GM18873 (cell line): Measurements from ENCODE around the gene CHPF.

Source experiments
- ATAC-seq: cut with Tn5 transposase; IDR thresholded peaks from one replicate; pipeline ENCODE4 v1.9.1; 2021; ENCODE audit warnings: mild to moderate bottlenecking, moderate library complexity, moderate number of reproducible peaks; ENCODE audit not compliant: unreplicated experiment, low FRiP score

Gene CHPF

GRCh38 chr2:219516888-219517287, 26.7 kb downstream of the CHPF start:
- ATAC-seq = no peak

GRCh38 chr2:219515874-219516629, 27.6 kb downstream of the CHPF start:
- ATAC-seq = no peak

- ATAC-seq = no peak
These were observed 28.8 kb downstream of the CHPF start for GRCh38 chr2:219514836-219515235.

GRCh38 chr2:219514196-219514761, 29.3 kb downstream of the CHPF start, which contains the start of gene ASIC4:
Gene ASIC4 (plus strand): TSS chr2:219514482. CDS start chr2:219514725, 243 bp downstream.
- no peak for ATAC-seq

DNA sequence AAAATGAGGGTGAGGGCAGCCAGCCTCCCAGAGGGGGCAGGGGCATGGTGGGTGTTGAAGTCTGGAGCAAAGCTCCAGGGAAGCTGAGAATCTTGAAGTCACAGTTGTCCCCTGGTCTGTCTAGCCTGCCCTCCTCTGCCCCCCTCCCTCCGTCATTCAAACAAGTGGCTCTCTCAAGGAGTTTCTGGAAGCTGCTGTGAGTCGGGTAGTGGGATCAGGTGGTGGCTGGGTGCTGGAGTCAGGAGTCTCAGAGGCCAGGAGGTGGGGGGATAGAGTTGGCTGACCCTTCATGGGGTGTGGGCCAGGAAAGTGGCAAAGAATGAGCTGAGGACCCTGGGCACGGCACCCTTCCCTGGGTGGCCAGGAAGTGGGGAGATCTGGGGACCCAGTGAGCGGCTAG, 29.8 kb downstream of the CHPF start:
- ATAC-seq = no peak

DNA sequence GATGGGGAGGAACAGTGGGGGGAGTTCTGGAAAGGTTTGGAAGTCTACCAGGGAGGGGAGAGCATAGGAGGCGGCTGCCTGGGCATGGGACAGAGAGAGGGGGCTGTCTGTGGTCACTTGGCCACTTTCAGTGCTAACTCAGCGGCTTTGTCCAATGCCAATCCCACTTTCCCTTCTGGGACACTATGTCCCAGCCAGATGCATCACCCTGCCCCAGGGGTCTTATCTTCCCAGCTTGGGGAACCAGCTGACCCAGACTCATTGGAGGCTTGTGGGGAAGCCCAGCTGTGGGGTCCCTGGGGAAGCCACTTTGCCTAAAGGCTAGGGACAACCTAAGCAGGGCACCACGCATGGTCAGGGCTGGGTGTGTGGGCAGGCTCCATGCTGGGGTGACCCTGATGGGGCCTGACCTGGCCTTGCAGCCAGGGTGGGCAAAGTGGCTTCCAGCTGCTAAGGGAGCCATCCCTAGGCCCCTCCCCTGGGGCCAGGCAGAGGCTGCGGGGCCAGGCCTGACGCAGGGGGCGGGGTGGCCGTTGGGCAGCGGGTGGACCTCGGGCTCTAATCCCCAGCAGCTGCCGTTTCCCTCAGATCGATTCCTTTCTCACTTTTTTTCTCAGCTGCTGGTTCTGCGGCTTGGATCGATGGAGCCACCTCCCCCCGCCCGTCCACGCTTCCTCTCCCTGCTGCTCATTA, 30.9 kb downstream of the CHPF start:
- ATAC-seq = no peak

- no peak for ATAC-seq
These were observed 31.9 kb downstream of the CHPF start for GRCh38 chr2:219511547-219512325.

DNA sequence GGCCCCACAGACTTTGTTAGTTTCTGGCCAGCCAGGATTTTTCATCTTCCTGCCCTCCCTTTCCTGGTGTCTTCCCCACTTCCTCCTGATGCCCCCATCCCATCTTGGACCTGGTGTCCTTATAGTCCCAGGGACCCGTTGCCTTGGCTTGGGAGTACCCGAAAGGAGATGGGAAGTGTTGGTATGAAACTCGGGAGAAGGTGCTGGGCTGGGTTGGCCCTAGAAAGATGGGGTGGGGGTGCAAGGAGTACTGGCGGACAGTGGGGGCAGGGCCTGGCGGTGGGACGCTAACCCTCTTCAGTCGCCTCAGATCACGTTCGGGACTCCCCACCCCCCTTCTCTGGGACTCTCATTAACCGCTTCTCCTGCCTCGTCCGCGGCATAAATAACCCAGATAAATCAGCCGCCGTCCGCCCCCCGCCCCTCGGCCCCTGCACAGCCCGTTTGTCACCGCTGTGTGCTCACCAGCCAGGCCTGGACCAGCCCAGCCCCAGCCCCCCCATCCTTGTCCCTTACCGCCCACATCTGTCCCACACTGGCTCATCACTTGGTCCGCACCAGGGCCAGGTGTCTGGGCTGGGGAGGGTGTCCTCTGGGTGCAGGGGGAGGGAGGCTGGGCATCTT, 33.0 kb downstream of the CHPF start:
- no peak for ATAC-seq

DNA sequence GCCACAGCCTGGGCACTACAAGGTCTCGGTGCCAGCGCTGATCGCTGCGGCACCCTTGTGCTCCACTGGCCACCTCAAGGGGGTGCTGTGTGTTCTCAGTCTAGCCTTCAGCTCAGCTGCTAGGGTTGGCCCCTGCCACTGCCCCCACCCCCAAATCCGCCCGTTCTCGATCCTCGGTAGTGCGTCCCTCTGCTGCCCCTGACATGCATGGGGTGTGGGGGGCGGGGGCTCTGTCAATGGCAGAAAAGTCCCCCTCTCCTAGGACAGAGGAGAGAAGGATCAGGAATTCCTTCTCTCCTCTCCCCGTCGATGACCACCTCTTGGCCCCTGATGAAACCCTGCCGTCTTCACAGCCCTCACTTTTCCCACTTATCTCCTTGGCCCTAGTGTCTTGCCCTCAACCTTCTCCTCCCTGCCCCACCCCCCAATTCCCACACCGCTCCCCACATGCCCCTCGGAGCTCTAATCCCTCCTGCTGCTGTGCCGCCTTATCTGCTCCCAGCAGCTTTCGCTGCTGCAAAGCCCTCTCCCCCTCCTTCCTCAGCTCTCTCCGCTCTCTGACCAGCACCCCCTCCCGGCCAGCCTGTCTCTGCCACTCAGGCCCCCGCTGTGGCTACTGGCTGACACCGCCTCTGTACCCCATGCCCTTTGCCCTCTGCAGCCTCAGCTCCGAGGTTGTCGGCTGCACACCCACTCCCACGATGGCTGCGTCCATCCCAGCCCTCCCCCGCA, 33.7 kb downstream of the CHPF start:
- no peak for ATAC-seq

- ATAC-seq = no peak
These were observed 34.4 kb downstream of the CHPF start for GRCh38 chr2:219508971-219509779.

DNA sequence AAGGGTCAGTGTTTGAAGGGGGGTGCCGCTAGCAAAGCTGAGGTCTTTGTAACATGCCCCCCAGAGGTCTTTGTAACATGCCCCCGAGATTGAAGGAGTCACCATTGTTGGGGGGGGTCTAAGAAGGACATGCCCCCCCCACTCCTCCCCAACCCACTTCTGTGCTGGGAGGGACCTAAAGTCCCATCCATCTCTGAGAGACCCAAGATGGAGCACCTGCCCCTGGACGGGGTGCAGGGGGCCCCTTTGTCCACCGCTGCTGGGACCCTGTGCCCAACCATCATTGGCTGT, 35.2 kb downstream of the CHPF start:
- no peak for ATAC-seq

DNA sequence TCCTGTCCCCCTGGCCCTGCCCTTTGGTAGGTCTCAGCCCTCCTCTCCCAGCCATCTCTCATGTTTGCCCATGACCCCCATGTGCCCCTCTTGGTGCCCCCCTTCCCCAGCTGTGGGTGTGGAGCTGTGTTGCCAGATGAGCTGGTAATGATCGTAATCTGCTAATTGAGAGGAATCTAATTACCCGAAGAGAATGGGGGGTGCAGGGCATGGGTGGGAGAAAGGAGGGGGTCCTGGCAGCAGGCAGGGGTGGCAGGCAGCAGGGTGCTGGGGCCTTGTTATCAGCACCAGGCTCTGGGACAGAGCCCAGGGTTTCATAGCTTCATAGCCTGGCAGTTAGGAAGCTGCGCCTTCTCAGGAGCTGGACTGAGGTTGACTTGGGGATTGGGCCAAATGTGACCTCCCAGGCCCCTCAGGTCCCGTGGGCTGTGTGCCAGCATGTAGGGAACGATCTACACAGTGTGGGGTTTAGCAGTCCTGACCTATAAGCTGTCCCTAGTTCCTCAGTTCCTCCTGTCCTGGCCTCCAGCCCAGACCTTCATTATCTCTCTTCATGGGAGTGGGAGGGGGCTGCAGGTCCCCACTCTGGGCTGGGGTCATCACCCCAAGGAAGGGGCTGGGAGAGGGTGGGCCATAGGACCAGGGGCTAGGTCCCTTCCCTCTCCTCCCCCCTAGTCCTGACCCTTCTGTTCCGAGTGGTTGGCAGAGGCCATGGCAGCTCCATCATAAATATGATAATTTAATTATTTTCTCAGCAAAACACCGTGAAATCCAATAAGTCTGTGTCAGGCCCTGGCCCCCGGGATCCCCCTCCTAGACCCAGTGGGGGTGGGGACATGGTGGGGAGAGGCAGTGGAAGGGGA, 35.8 kb downstream of the CHPF start:
- no peak for ATAC-seq

DNA sequence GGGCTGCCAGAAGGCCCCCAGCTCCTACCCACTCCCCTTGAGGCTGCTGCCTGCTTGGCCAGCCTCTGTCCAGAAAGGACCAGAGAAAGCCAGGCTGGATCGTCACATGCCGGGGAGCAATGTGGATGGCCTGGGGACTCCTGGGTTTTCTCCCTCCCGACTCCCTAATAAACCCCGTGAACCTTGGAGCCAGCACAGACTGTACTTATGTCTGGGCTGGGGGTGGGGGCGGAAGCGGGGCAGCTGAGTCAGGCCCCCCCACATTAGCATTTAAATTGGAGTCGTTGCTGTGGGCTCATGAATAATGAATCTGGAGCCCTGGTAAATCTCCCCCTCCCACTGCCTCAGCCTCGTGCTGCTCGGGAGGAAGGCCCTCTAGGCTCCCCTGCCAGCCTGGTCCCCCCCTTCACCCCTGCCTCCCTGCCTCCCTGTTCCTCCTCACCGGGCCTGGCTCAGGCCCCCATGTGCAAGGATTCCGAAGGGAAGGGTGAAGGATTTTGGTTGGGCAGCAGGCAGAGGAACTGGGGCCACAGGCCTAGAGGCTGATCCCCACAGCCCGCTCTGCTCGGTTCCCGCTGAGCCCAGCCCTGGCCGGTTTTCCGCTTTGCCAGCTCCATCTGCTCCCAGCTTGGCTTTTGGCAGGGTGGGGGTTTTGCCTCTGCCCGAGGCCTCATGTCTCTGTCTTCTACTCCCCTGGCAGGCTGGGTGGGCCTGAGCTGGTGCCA, 36.6 kb downstream of the CHPF start:
- no peak for ATAC-seq

GRCh38 chr2:219506153-219506801, 37.3 kb downstream of the CHPF start:
- no peak for ATAC-seq

- no peak for ATAC-seq
These were observed 38.0 kb downstream of the CHPF start for GRCh38 chr2:219505585-219505984.

DNA sequence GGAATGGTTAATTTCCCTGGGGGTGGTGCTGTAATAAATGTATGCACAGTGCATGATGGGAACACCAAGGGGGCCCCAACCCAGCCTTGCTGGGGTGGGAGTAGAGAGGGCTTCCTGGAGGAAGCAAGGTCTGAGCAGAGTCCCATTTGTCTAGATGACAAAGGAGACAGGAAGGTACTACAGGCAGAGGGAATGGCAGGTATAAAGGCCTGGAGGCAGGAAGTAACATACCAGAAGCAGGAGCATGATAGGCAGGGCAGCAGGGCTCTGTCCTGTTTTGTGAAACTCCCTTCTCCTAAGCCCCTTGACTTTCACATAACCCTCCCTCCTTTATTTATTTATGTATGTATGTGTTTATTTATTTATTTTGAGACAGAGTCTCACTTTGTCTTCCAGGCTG, 41.0 kb downstream of the CHPF start:
- ATAC-seq = no peak

- ATAC-seq = no peak
These were observed 41.8 kb downstream of the CHPF start for GRCh38 chr2:219501849-219502248.
